Suprapubic skin (tissue), 4 donors: ENCODE results near the gene ZNF25.

ENCODE experiments used
- EP300 ChIP-seq: sonication (generic); formaldehyde crosslinking; IDR thresholded peaks from one replicate; pipeline ENCODE4 v1.6.1; 2017; ENCODE audit warnings: antibody characterized with exemption
- POLR2A ChIP-seq, 2 donors: fragments of 450-650 bp; IDR thresholded peaks; one replicate each; pipeline ENCODE4 v1.6.1; 2017; ENCODE audit warnings: antibody characterized with exemption in 2 of 2, mild to moderate bottlenecking in 2 of 2, moderate library complexity in 2 of 2
- POLR2AphosphoS5 ChIP-seq, 3 donors: sonication (generic); formaldehyde crosslinking; IDR thresholded peaks; one replicate each; pipeline ENCODE4 v1.6.1; 2017; ENCODE audit warnings: antibody characterized with exemption in 3 of 3
- TF ChIP-seq, protein P1 (sequence below), 2 donors: fragments of 200-600 bp in 1 of 2; fragments of 450-650 bp in 1 of 2; sonication (generic) in 1 of 2; IDR thresholded peaks; one replicate each; pipeline ENCODE4 v1.5.1; 2016 to 2019; ENCODE audit warnings: antibody characterized with exemption in 2 of 2, mild to moderate bottlenecking in 1 of 2, moderate library complexity in 1 of 2

DNA sequence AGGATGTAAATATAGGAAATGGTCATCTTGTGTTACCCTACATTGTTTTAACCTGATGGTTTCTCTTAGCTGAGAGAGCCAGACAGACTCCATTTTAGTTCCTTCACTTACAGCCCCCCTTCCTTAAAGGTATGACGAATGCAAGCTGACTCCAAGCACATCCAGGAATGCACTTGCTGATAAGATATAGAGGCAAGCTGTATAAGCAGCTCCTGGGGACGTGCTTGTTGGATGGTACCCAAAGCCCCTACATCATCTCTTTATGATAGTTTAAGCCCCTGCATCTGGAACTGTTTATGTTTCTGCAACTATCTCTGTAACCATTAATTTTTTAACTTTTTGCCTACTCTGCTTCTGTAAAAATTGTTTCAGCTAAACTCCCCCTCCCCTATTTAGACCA, 41.7 kb downstream of the ZNF25 start:
- TF ChIP-seq, protein P1, sequence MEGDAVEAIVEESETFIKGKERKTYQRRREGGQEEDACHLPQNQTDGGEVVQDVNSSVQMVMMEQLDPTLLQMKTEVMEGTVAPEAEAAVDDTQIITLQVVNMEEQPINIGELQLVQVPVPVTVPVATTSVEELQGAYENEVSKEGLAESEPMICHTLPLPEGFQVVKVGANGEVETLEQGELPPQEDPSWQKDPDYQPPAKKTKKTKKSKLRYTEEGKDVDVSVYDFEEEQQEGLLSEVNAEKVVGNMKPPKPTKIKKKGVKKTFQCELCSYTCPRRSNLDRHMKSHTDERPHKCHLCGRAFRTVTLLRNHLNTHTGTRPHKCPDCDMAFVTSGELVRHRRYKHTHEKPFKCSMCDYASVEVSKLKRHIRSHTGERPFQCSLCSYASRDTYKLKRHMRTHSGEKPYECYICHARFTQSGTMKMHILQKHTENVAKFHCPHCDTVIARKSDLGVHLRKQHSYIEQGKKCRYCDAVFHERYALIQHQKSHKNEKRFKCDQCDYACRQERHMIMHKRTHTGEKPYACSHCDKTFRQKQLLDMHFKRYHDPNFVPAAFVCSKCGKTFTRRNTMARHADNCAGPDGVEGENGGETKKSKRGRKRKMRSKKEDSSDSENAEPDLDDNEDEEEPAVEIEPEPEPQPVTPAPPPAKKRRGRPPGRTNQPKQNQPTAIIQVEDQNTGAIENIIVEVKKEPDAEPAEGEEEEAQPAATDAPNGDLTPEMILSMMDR (IDR thresholded peaks at IDR 0.05) = no peak
- no peak for TF ChIP-seq POLR2A (IDR thresholded peaks at IDR 0.05)
- TF ChIP-seq EP300 = no peak
- no peak for TF ChIP-seq POLR2AphosphoS5 (IDR thresholded peaks at IDR 0.05)
